SK-N-SH (cell line): Measurements from ENCODE around the gene SETD4. TPM values are rescaled to one million over a fixed set of nuclear protein-coding genes. Genes with fewer than 3 reads are reported as not detected.

Experiments
- CTCF ChIA-PET: fragments of 300-600, 350-600 bp; formaldehyde crosslinking; extraction: SDS; loops from one replicate; lab custom pipeline; 2021; lab: Yijun Ruan, JAX
- POLR2A ChIA-PET: fragments of 350-600 bp; sonication (Branson Sonifier 250); formaldehyde crosslinking; extraction: SDS; loops from one replicate; lab custom pipeline; 2020; ENCODE audit warnings: antibody characterized with exemption, inconsistent platforms; lab: Yijun Ruan, JAX
- DNase-seq: peaks from one replicate; pipeline ENCODE4 v3.0.0; 2012
- H2AFZ ChIP-seq: fragments of 200-600 bp; sonication (generic); 2 replicates; pipeline ENCODE4 v1.8.1; 2016; ENCODE audit warnings: antibody characterized with exemption, mild to moderate bottlenecking, low read depth
- H3F3A ChIP-seq: fragments of 200-600 bp; sonication (generic); replicated peaks from 2 replicates; pipeline ENCODE3; 2016; ENCODE audit warnings: antibody characterized with exemption, mild to moderate bottlenecking; ENCODE audit not compliant: insufficient read depth
- H3K27ac ChIP-seq, 2 experiments: fragments of 200-500 bp in 1 of 2; fragments of 200-600 bp in 1 of 2; sonication (Bioruptor generic) in 1 of 2; sonication (generic), shearing (Covaris generic) in 1 of 2; 2 replicates each; pipeline versions ENCODE4 v1.5.1 to v1.6.1; 2014 to 2016; ENCODE audit warnings: low read depth in 2 of 2, inconsistent platforms in 1 of 2, low read length in 1 of 2, mild to moderate bottlenecking in 1 of 2, mixed read lengths in 1 of 2
- H3K27me3 ChIP-seq: fragments of 200-600 bp; sonication (generic), shearing (Covaris generic); 2 replicates; pipeline ENCODE4 v1.6.1; 2016; ENCODE audit warnings: mixed run types; ENCODE audit not compliant: insufficient read depth
- H3K36me3 ChIP-seq, 2 experiments: fragments of 200-500 bp in 1 of 2; fragments of 200-600 bp in 1 of 2; sonication (Bioruptor generic) in 1 of 2; sonication (generic) in 1 of 2; replicated peaks in 1 of 2; 2 replicates each; pipeline versions ENCODE3 to v1.5.1; 2014 to 2016; ENCODE audit warnings: low read length in 1 of 2, mild to moderate bottlenecking in 1 of 2; ENCODE audit not compliant: insufficient read depth in 2 of 2, control insufficient read depth in 1 of 2
- H3K4me1 ChIP-seq, 2 experiments: fragments of 200-500 bp in 1 of 2; fragments of 200-600 bp in 1 of 2; sonication (Bioruptor generic) in 1 of 2; sonication (generic), shearing (Covaris generic) in 1 of 2; 2 replicates each; pipeline versions ENCODE4 v1.5.1 to v1.6.1; 2014 to 2016; ENCODE audit warnings: low read depth in 1 of 2, low read length in 1 of 2, mixed run types in 1 of 2; ENCODE audit not compliant: insufficient read depth in 2 of 2, control insufficient read depth in 1 of 2
- H3K4me2 ChIP-seq: fragments of 200-600 bp; sonication (generic), shearing (Covaris generic); 2 replicates; pipeline ENCODE4 v1.6.1; 2017; ENCODE audit warnings: mixed run types
- H3K4me3 ChIP-seq, 2 experiments: fragments of 200-500 bp in 1 of 2; fragments of 200-600 bp in 1 of 2; sonication (Bioruptor generic) in 1 of 2; sonication (generic), shearing (Covaris generic) in 1 of 2; 2 replicates each; pipeline versions ENCODE4 v1.5.1 to v1.8.1; 2014 to 2016; ENCODE audit warnings: low read depth in 2 of 2, inconsistent platforms in 1 of 2, low read length in 1 of 2, mild to moderate bottlenecking in 1 of 2, mixed read lengths in 1 of 2, moderate library complexity in 1 of 2
- H3K79me2 ChIP-seq: fragments of 200-600 bp; sonication (generic); 2 replicates; pipeline ENCODE4 v1.8.1; 2017; ENCODE audit warnings: mild to moderate bottlenecking; ENCODE audit not compliant: insufficient read depth
- H3K9ac ChIP-seq: fragments of 200-600 bp; sonication (generic); 2 replicates; pipeline ENCODE4 v1.6.1; 2017; ENCODE audit warnings: mixed run types
- H3K9me2 ChIP-seq: fragments of 200-600 bp; sonication (generic); 2 replicates; pipeline ENCODE4 v1.6.1; 2017; ENCODE audit warnings: mixed run types
- H3K9me3 ChIP-seq: fragments of 200-600 bp; sonication (generic); 2 replicates; pipeline ENCODE4 v1.6.1; 2017; ENCODE audit warnings: mixed run types, mild to moderate bottlenecking, moderate library complexity
- H4K20me1 ChIP-seq: fragments of 200-600 bp; sonication (generic); 2 replicates; pipeline ENCODE4 v1.6.1; 2017; ENCODE audit warnings: mild to moderate bottlenecking, mixed run types; ENCODE audit not compliant: insufficient read depth
- CHD2 ChIP-seq: fragments of 150-350 bp; IDR thresholded peaks from 2 replicates; pipeline ENCODE4 v1.6.1; 2018; ENCODE audit warnings: low read length; ENCODE audit not compliant: partially characterized antibody
- ELF1 ChIP-seq: IDR thresholded peaks from 2 replicates; pipeline ENCODE4 v1.4.0; 2012
- EP300 ChIP-seq, 2 experiments: IDR thresholded peaks; 2 replicates each; pipeline versions ENCODE4 v1.4.0 to v1.6.1; 2012; ENCODE audit warnings: borderline replicate concordance in 1 of 2, low read depth in 1 of 2, low read length in 1 of 2
- FOXM1 ChIP-seq: IDR thresholded peaks from 2 replicates; pipeline ENCODE4 v1.4.0; 2012; ENCODE audit warnings: low read depth, mild to moderate bottlenecking
- GABPA ChIP-seq: IDR thresholded peaks from 2 replicates; pipeline ENCODE4 v1.4.0; 2012; ENCODE audit warnings: low read depth, mild to moderate bottlenecking
- JUND ChIP-seq: IDR thresholded peaks from 2 replicates; pipeline ENCODE4 v1.4.0; 2012
- MXI1 ChIP-seq: IDR thresholded peaks from 2 replicates; pipeline ENCODE4 v1.6.1; 2012; ENCODE audit warnings: mild to moderate bottlenecking, low read depth, low read length, improper control_type of control experiment
- NRF1 ChIP-seq: IDR thresholded peaks from 2 replicates; pipeline ENCODE4 v1.6.1; 2012; ENCODE audit warnings: low read depth, mild to moderate bottlenecking, low read length
- PBX3 ChIP-seq: IDR thresholded peaks from 2 replicates; pipeline ENCODE4; 2012
- POLR2AphosphoS5 ChIP-seq: IDR thresholded peaks from 2 replicates; pipeline ENCODE4 v1.6.1; 2012; ENCODE audit warnings: low read depth, low read length
- RCOR1 ChIP-seq: fragments of 150-350 bp; IDR thresholded peaks from 2 replicates; pipeline ENCODE4 v1.6.1; 2017; ENCODE audit warnings: antibody characterized with exemption, low read length
- REST ChIP-seq: IDR thresholded peaks from 2 replicates; pipeline ENCODE4 v1.6.1; 2012; ENCODE audit warnings: mild to moderate bottlenecking, low read depth, low read length, moderate library complexity
- TAF1 ChIP-seq: IDR thresholded peaks from 2 replicates; pipeline ENCODE4 v1.6.1; 2012; ENCODE audit warnings: low read depth, mild to moderate bottlenecking, low read length, moderate library complexity, borderline replicate concordance
- TCF12 ChIP-seq: IDR thresholded peaks from 2 replicates; pipeline ENCODE4 v1.4.0; 2012
- YY1 ChIP-seq: IDR thresholded peaks from 2 replicates; pipeline ENCODE4 v1.4.0; 2012; ENCODE audit warnings: low read depth, mild to moderate bottlenecking
- WGBS: methylation state at CpG from one replicate; pipeline ENCODE4 v1.1.6; 2017; ENCODE audit warnings: low lambda C conversion rate; 5-methylcytosine and 5-hydroxymethylcytosine counted together
- polyA plus RNA-seq, 3 experiments: library from polyadenylated mRNA; depleted of rRNA; stranded (reverse); fragments of >200 nt; gene quantifications; 2 replicates each; pipeline ENCODE4 v1.2.3, GENCODE V29; 2012
- TF ChIP-seq, protein P1 (sequence below): IDR thresholded peaks from 2 replicates; pipeline ENCODE4 v1.4.0; 2012; ENCODE audit warnings: low read depth, borderline replicate concordance
- TF ChIP-seq, protein P2 (sequence below): fragments of 200-600 bp; sonication (generic); IDR thresholded peaks from 2 replicates; pipeline ENCODE4 v1.6.1; 2017; ENCODE audit warnings: antibody characterized with exemption, mild to moderate bottlenecking, moderate library complexity

SETD4 gene
- polyA plus RNA-seq, 1 of the 3 experiments (the other 2 are of a cell fraction): 15.9 TPM

GRCh38 chr21:36109868-36110267, 49.5 kb upstream of the SETD4 start:
- WGBS: 89% methylated on average over 10 of the region's 10 CpGs
- CTCF ChIA-PET: interaction anchor here (0.9 to 7.0 kb wide), 2 partner anchors 15 to 75 kb away, joined by 3 to 56 read pairs; no protein-coding TSS in a partner anchor
- POLR2A ChIA-PET: no interaction called here

More at GRCh38 chr21:36109868-36110267, 49.5 kb upstream of the SETD4 start:
- Histone ChIP-seq H3K9me2 (no peaks in the 10 kb centered on the region), H3K4me2 (no peak overlapping the region), H4K20me1 (no peaks in the 10 kb centered on the region), H3K27me3 (no peaks in the 10 kb centered on the region; the same call in 1 of the 2 replicates), H3K4me1 (peaks cover 0 to 5% of the 10 kb centered on the region in 2 experiments; a peak in 1 of 4 replicates), H3K9ac (no peak overlapping the region), H3K4me3 (no peak overlapping the region), H3K36me3 (no peaks in the 10 kb centered on the region), H2AFZ (no peak overlapping the region), H3K9me3 (no peaks in the 10 kb centered on the region), H3F3A (no peaks in the 10 kb centered on the region), H3K79me2 (no peaks in the 10 kb centered on the region), H3K27ac (no peak overlapping the region)
- TF ChIP-seq YY1 (no peak), REST (no peak), EP300 (IDR thresholded peaks at IDR 0.05; ENCODE audit: borderline replicate concordance in 1 of 2, low read depth in 1 of 2, low read length in 1 of 2) (no peak), FOXM1 (no peak), POLR2AphosphoS5 (no peak), GABPA (no peak), TCF12 (no peak), JUND (no peak), PBX3 (no peak), TAF1 (no peak), MXI1 (no peak), RCOR1 (no peak), NRF1 (no peak), ELF1 (no peak), CHD2 (no peak)
- TF ChIP-seq, protein P1, sequence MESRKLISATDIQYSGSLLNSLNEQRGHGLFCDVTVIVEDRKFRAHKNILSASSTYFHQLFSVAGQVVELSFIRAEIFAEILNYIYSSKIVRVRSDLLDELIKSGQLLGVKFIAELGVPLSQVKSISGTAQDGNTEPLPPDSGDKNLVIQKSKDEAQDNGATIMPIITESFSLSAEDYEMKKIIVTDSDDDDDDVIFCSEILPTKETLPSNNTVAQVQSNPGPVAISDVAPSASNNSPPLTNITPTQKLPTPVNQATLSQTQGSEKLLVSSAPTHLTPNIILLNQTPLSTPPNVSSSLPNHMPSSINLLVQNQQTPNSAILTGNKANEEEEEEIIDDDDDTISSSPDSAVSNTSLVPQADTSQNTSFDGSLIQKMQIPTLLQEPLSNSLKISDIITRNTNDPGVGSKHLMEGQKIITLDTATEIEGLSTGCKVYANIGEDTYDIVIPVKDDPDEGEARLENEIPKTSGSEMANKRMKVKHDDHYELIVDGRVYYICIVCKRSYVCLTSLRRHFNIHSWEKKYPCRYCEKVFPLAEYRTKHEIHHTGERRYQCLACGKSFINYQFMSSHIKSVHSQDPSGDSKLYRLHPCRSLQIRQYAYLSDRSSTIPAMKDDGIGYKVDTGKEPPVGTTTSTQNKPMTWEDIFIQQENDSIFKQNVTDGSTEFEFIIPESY: no peak
- TF ChIP-seq, protein P2, sequence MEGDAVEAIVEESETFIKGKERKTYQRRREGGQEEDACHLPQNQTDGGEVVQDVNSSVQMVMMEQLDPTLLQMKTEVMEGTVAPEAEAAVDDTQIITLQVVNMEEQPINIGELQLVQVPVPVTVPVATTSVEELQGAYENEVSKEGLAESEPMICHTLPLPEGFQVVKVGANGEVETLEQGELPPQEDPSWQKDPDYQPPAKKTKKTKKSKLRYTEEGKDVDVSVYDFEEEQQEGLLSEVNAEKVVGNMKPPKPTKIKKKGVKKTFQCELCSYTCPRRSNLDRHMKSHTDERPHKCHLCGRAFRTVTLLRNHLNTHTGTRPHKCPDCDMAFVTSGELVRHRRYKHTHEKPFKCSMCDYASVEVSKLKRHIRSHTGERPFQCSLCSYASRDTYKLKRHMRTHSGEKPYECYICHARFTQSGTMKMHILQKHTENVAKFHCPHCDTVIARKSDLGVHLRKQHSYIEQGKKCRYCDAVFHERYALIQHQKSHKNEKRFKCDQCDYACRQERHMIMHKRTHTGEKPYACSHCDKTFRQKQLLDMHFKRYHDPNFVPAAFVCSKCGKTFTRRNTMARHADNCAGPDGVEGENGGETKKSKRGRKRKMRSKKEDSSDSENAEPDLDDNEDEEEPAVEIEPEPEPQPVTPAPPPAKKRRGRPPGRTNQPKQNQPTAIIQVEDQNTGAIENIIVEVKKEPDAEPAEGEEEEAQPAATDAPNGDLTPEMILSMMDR: no peak
- no peak for DNase-seq
